ENCODE measurements around the gene SLC35G2.

DNA sequence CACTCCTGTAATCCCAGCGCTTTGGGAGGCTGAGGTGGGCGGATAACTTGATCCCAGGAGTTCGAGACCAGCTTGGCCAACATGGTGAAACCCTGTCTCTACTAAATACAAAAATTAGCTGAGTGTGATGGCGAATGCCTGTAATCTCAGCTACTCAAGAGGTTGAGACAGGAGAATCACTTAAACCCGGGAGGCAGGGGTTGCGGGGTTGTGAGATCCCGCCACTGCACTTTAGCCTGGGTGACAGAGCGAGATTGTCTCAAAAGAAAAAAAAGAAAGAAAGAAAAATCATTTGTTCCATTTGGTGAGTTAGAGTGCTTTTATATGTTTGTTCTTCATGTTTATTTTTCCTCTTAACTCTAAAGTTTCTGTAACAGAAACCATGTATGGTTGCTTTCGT is 50.4 kb downstream of the SLC35G2 start:
- no peak for TF ChIP-seq EZH2 (IDR thresholded peaks at IDR 0.05)
- TF ChIP-seq POLR2AphosphoS5 (IDR thresholded peaks at IDR 0.05; ENCODE audit: borderline replicate concordance, low read depth, low read length): no peak
- no peak for TF ChIP-seq FOXP2 (optimal IDR thresholded peaks at IDR 0.05; ENCODE audit: control extremely low read depth, extremely low read length, insufficient read depth)
